K562 (cell line): ENCODE results near the gene CRABP2. TPM values are rescaled to one million over a fixed set of nuclear protein-coding genes. Genes with fewer than 3 reads are reported as not detected.

Experiments
- ASH1L ChIP-seq: fragments of 450-650 bp; IDR thresholded peaks from 2 replicates; pipeline ENCODE4 v1.6.1; 2018; ENCODE audit warnings: borderline replicate concordance, mild to moderate bottlenecking, low read depth; ENCODE audit not compliant: partially characterized antibody
- ATF3 ChIP-seq, 2 experiments: fragments of 450-650 bp in 1 of 2; sonication (generic) in 1 of 2; formaldehyde crosslinking in 1 of 2; IDR thresholded peaks in 1 of 2; conservative IDR thresholded peaks in 1 of 2; 2 replicates each; pipeline versions ENCODE4 v1.6.1 to v1.8.1; 2016 to 2023; ENCODE audit warnings: mild to moderate bottlenecking in 2 of 2, moderate library complexity in 2 of 2, inconsistent platforms in 1 of 2, missing genetic modification reagents in 1 of 2
- E2F3 ChIP-seq: fragments of 250-450 bp; sonication (Bioruptor Pico); IDR thresholded peaks from 2 replicates; pipeline ENCODE4 v1.4.0; 2020; ENCODE audit warnings: mild to moderate bottlenecking
- E2F4 ChIP-seq: sonication (generic); formaldehyde crosslinking; IDR thresholded peaks from 2 replicates; pipeline ENCODE4 v1.8.0; 2022; ENCODE audit warnings: mild to moderate bottlenecking, low read depth, missing genetic modification reagents
- FOSL1 ChIP-seq: fragments of 200-800 bp; sonication (Bioruptor generic); conservative IDR thresholded peaks from 2 replicates; pipeline ENCODE4 v1.6.1; 2016; ENCODE audit warnings: missing genetic modification characterization, missing compliant biosample characterization
- HCFC1 ChIP-seq: IDR thresholded peaks from 2 replicates; pipeline ENCODE4 v1.6.1; 2012; ENCODE audit warnings: low read depth, low read length, improper control_type of control experiment
- NR4A1 ChIP-seq, 2 experiments: fragments of 250-450 bp in 1 of 2; fragments of 450-650 bp in 1 of 2; sonication (Bioruptor Pico) in 1 of 2; IDR thresholded peaks; 2 replicates each; pipeline versions ENCODE4 v1.4.0 to v1.6.1; 2016 to 2020; ENCODE audit warnings: mild to moderate bottlenecking in 2 of 2, missing compliant biosample characterization in 1 of 2, missing genetic modification characterization in 1 of 2, moderate library complexity in 1 of 2
- RCOR1 ChIP-seq, 2 experiments: IDR thresholded peaks; 2 replicates each; pipeline ENCODE4 v1.6.1; 2012; ENCODE audit warnings: low read depth in 2 of 2, low read length in 2 of 2, borderline replicate concordance in 1 of 2, improper control_type of control experiment in 1 of 2
- SLC30A9 ChIP-seq: fragments of 250-450 bp; sonication (Bioruptor Pico); IDR thresholded peaks from 2 replicates; pipeline ENCODE4 v1.8.0; 2022; ENCODE audit warnings: mild to moderate bottlenecking, moderate library complexity
- SRSF1 ChIP-seq: fragments of 200-400 bp; formaldehyde crosslinking; IDR thresholded peaks from 2 replicates; pipeline ENCODE4 v1.6.1; 2017; ENCODE audit warnings: mild to moderate bottlenecking, low read depth, low read length, moderate library complexity
- VEZF1 ChIP-seq: fragments of 200-800 bp; sonication (Bioruptor generic); IDR thresholded peaks from 2 replicates; pipeline ENCODE4 v1.6.1; 2017; ENCODE audit warnings: missing genetic modification characterization, missing compliant biosample characterization
- ZC3H11A ChIP-seq: IDR thresholded peaks from 2 replicates; pipeline ENCODE4 v1.6.1; 2012; ENCODE audit warnings: low read depth, low read length, improper control_type of control experiment
- ZNF311 ChIP-seq: fragments of 250-450 bp; sonication (Bioruptor Pico); IDR thresholded peaks from 2 replicates; pipeline ENCODE4 v1.4.0; 2020; ENCODE audit warnings: mild to moderate bottlenecking, moderate library complexity
- ZNF77 ChIP-seq: fragments of 250-450 bp; sonication (Bioruptor Pico); IDR thresholded peaks from 2 replicates; pipeline ENCODE4 v1.5.0; 2020
- polyA plus RNA-seq, 8 experiments: library from polyadenylated mRNA; depleted of rRNA in 4 of 8; stranded (reverse) in 5 of 8; unstranded in 3 of 8; fragments of >200 nt; fragmentation: Nextera tagmentation in 2 of 8; fragmentation: Illumina TruSeq in 1 of 8; extraction: Ambion mirVana in 2 of 8; extraction: Trizol in 1 of 8; gene quantifications; 2 replicates each; pipeline versions ENCODE4 v1.2.1 to v1.2.3, GENCODE V29; 2011 to 2014; ENCODE audit warnings: inconsistent platforms in 1 of 8, missing spikeins in 1 of 8
- total RNA-seq, 7 experiments: library from RNA; depleted of rRNA in 6 of 7; stranded (reverse); fragments of >200 nt in 6 of 7; fragmentation: Illumina TruSeq in 2 of 7; extraction: Trizol in 2 of 7; gene quantifications; 2 replicates each; pipeline versions ENCODE4 v1.2.1 to v1.2.3, GENCODE V29; 2011 to 2021; ENCODE audit warnings: low replicate concordance in 1 of 7

Gene CRABP2
- total and polyA plus RNA-seq, 9 of the 15 experiments (the other 6 are each of a cell fraction or from before 2014, with no cell fraction given), result 0.30 to 2.5 (median 0.82) TPM

GRCh38 chr1:156659988-156660751, 45.2 kb downstream of the CRABP2 start (continued):
- TF ChIP-seq SLC30A9 (CRISPR knock-in tag), result 0 out of 2 replicates have a peak, but pooled peaks have one; percentile 31
- TF ChIP-seq E2F4 (CRISPR knock-in tag), result 0 out of 2 replicates have a peak, but pooled peaks have one; percentile 66
- TF ChIP-seq FOSL1 (tag), result peak; percentile 97
- TF ChIP-seq ZC3H11A, result peak; percentile 52; the same call in 1 of the 2 replicates
- TF ChIP-seq SRSF1, result no peak
- no peak for TF ChIP-seq ZNF311 (CRISPR knock-in tag)
- peak; percentile 100 for TF ChIP-seq VEZF1 (CRISPR knock-in tag)
- TF ChIP-seq ZNF77 (CRISPR knock-in tag), result no peak
- no peak for TF ChIP-seq E2F3 (CRISPR knock-in tag)
- peak; percentile 39 for TF ChIP-seq ASH1L
- TF ChIP-seq NR4A1 (CRISPR knock-in tag; IDR thresholded peaks at IDR 0.05), result no peak
- TF ChIP-seq NR4A1 (tag; IDR thresholded peaks at IDR 0.05), result 0 out of 2 replicates have a peak, but pooled peaks have one; percentile 58
- TF ChIP-seq RCOR1 (IDR thresholded peaks at IDR 0.05; ENCODE audit: borderline replicate concordance in 1 of 2, low read depth in 2 of 2, low read length in 2 of 2), result peak; percentile 30 to 76; a peak in 2 of 4 replicates
- peak; percentile 67 for TF ChIP-seq HCFC1
- TF ChIP-seq ATF3 (IDR thresholded peaks at IDR 0.05), result peak; percentile 98
- TF ChIP-seq ATF3 (CRISPR knock-in tag; conservative IDR thresholded peaks at IDR 0.05), result no peak; the same call in 1 of the 2 replicates
